H1 (cell line): Measurements from ENCODE around the gene ANKRD11.

Experiments used
- EP300 ChIP-seq, 2 experiments: IDR thresholded peaks; 1 replicate in 1 of 2; 2 replicates in 1 of 2; pipeline ENCODE4 v1.6.1; 2011 to 2012; ENCODE audit warnings: low read depth in 2 of 2, low read length in 2 of 2, mild to moderate bottlenecking in 2 of 2, borderline replicate concordance in 1 of 2, inconsistent platforms in 1 of 2, moderate library complexity in 1 of 2
- GABPA ChIP-seq: IDR thresholded peaks from 2 replicates; pipeline ENCODE4 v1.6.1; 2011; ENCODE audit warnings: mild to moderate bottlenecking, low read length, moderate library complexity, borderline replicate concordance; ENCODE audit not compliant: insufficient read depth
- HDAC2 ChIP-seq, 2 experiments: fragments of 300-600 bp in 1 of 2; sonication (generic) in 1 of 2; IDR thresholded peaks; 2 replicates each; pipeline ENCODE4 v1.6.1; 2011 to 2012; ENCODE audit warnings: low read depth in 2 of 2, low read length in 2 of 2, mild to moderate bottlenecking in 2 of 2, moderate library complexity in 2 of 2, borderline replicate concordance in 1 of 2, inconsistent platforms in 1 of 2
- JUND ChIP-seq: IDR thresholded peaks from 2 replicates; pipeline ENCODE4 v1.6.1; 2011; ENCODE audit warnings: mild to moderate bottlenecking, improper control_type of control experiment, low read length
- POLR2A ChIP-seq, 2 experiments: IDR thresholded peaks; 1 replicate in 1 of 2; 2 replicates in 1 of 2; pipeline ENCODE4 v1.6.1; 2011; ENCODE audit warnings: low read depth in 2 of 2, low read length in 2 of 2, mild to moderate bottlenecking in 2 of 2; ENCODE audit errors: control extremely low read depth in 1 of 2
- POLR2AphosphoS5 ChIP-seq: IDR thresholded peaks from 2 replicates; pipeline ENCODE4 v1.6.1; 2011; ENCODE audit warnings: low read depth, low read length
- RAD21 ChIP-seq, 2 experiments: IDR thresholded peaks in 1 of 2; conservative IDR thresholded peaks in 1 of 2; 2 replicates each; pipeline ENCODE4 v1.6.1; 2011; ENCODE audit warnings: low read depth in 2 of 2, low read length in 2 of 2, improper control_type of control experiment in 1 of 2, inconsistent platforms in 1 of 2, mild to moderate bottlenecking in 1 of 2, moderate library complexity in 1 of 2
- SP2 ChIP-seq: IDR thresholded peaks from 2 replicates; pipeline ENCODE4 v1.6.1; 2012; ENCODE audit warnings: mild to moderate bottlenecking, low read length, inconsistent platforms
- TAF1 ChIP-seq: IDR thresholded peaks from 2 replicates; pipeline ENCODE4 v1.6.1; 2011; ENCODE audit warnings: mild to moderate bottlenecking, low read depth, low read length
- TBP ChIP-seq: IDR thresholded peaks from 2 replicates; pipeline ENCODE4 v1.6.1; 2011; ENCODE audit warnings: low read depth, low read length, improper control_type of control experiment
- TCF12 ChIP-seq: IDR thresholded peaks from 2 replicates; pipeline ENCODE4 v1.6.1; 2011; ENCODE audit warnings: low read depth, mild to moderate bottlenecking, low read length
- YY1 ChIP-seq: IDR thresholded peaks from 2 replicates; pipeline ENCODE4 v1.6.1; 2011; ENCODE audit warnings: low read depth, mild to moderate bottlenecking, low read length
- TF ChIP-seq, protein P1 (sequence below), 3 experiments: IDR thresholded peaks; 1 replicate in 2 of 3; 2 replicates in 1 of 3; pipeline versions ENCODE4 v1.5.1 to v1.6.1; 2011; ENCODE audit warnings: low read length in 3 of 3, mild to moderate bottlenecking in 3 of 3, inconsistent platforms in 2 of 3, low read depth in 1 of 3, moderate library complexity in 1 of 3; ENCODE audit not compliant: insufficient read depth in 1 of 3; ENCODE audit errors: control extremely low read depth in 1 of 3

DNA sequence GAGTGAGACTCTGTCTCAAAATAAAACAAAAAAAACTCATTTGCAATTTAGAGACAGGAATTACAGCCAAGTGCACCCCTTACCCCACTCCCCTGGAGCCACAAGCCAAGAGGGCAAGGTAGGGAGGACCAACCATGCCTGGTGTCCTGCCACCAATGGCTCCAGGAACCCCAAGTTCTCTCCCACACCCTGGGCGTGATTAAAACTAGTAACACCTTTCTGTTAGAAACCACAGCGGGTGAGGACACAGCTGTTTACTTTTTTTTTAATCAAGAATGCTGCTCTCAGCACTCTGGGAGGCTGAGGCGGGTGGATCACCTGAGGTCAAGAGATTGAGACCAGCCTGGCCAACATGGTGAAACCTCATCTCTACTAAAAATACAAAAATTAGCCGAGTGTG lies 38.1 kb downstream of the ANKRD11 start:
- TF ChIP-seq, protein P1, sequence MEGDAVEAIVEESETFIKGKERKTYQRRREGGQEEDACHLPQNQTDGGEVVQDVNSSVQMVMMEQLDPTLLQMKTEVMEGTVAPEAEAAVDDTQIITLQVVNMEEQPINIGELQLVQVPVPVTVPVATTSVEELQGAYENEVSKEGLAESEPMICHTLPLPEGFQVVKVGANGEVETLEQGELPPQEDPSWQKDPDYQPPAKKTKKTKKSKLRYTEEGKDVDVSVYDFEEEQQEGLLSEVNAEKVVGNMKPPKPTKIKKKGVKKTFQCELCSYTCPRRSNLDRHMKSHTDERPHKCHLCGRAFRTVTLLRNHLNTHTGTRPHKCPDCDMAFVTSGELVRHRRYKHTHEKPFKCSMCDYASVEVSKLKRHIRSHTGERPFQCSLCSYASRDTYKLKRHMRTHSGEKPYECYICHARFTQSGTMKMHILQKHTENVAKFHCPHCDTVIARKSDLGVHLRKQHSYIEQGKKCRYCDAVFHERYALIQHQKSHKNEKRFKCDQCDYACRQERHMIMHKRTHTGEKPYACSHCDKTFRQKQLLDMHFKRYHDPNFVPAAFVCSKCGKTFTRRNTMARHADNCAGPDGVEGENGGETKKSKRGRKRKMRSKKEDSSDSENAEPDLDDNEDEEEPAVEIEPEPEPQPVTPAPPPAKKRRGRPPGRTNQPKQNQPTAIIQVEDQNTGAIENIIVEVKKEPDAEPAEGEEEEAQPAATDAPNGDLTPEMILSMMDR (IDR thresholded peaks at IDR 0.05; ENCODE audit: control extremely low read depth in 1 of 3, insufficient read depth in 1 of 3, low read depth in 1 of 3, low read length in 3 of 3): no peak
- no peak for TF ChIP-seq TAF1
- TF ChIP-seq POLR2AphosphoS5: no peak
- TF ChIP-seq GABPA: no peak
- TF ChIP-seq RAD21 (IDR thresholded peaks at IDR 0.05 in 1 of 2, conservative IDR thresholded peaks at IDR 0.05 in 1 of 2; ENCODE audit: low read depth in 2 of 2, low read length in 2 of 2): no peak
- TF ChIP-seq POLR2A (IDR thresholded peaks at IDR 0.05; ENCODE audit: control extremely low read depth in 1 of 2, low read depth in 2 of 2, low read length in 2 of 2): no peak
- no peak for TF ChIP-seq EP300 (IDR thresholded peaks at IDR 0.05; ENCODE audit: borderline replicate concordance in 1 of 2, low read depth in 2 of 2, low read length in 2 of 2)
- TF ChIP-seq JUND: no peak
- TF ChIP-seq TCF12: no peak
- TF ChIP-seq YY1: no peak
- TF ChIP-seq TBP: no peak
- no peak for TF ChIP-seq HDAC2 (IDR thresholded peaks at IDR 0.05; ENCODE audit: borderline replicate concordance in 1 of 2, low read depth in 2 of 2, low read length in 2 of 2)
- TF ChIP-seq SP2: no peak
